ENCODE measurements around the gene TMEM156.
A peak's percentile ranks its signal among the peaks of the same experiment; 100 is the strongest.

Gene TMEM156

GRCh38 chr4:38923746-38924145, 108.5 kb downstream of the TMEM156 start:
- H2BK120ac ChIP-seq (ENCODE audit: low read depth, low read length) = no peak overlapping the region
- peaks cover 39 to 96% of the 10 kb centered on the region in 2 experiments for H3K36me3 ChIP-seq (ENCODE audit: control insufficient read depth in 1 of 2, insufficient read depth in 2 of 2, low read depth in 1 of 2, low read length in 2 of 2)
- no peak overlapping the region for H2BK5ac ChIP-seq (ENCODE audit: low read depth, low read length, poor library complexity, severe bottlenecking)
- no peak overlapping the region for H3K4me3 ChIP-seq (ENCODE audit: insufficient read depth in 1 of 2, low read depth in 1 of 2, low read length in 2 of 2)
- no peak overlapping the region for H4K8ac ChIP-seq (ENCODE audit: low read length)
- H3K23ac ChIP-seq (ENCODE audit: low read length in 2 of 2) = no peak overlapping the region
- H3K79me1 ChIP-seq (replicated peaks; ENCODE audit: low read length, poor library complexity, severe bottlenecking) = peaks cover 30% of the 10 kb centered on the region
- no peak overlapping the region for H2BK12ac ChIP-seq (ENCODE audit: low read length in 2 of 2)
- H3K27me3 ChIP-seq (ENCODE audit: control insufficient read depth in 1 of 2, insufficient read depth in 1 of 2, low read length in 2 of 2) = no peaks in the 10 kb centered on the region
- H2AFZ ChIP-seq (ENCODE audit: low read depth, low read length) = no peak overlapping the region
- no peak overlapping the region for H3K4ac ChIP-seq (ENCODE audit: low read depth in 1 of 2, low read length in 2 of 2)
- peaks cover 13% of the 10 kb centered on the region for H3K4me1 ChIP-seq (ENCODE audit: control insufficient read depth, insufficient read depth, low read depth, low read length)
- no peak overlapping the region for H3K9ac ChIP-seq (ENCODE audit: low read length)
- no peak for DNase-seq
- H3K18ac ChIP-seq (ENCODE audit: low read depth in 1 of 2, low read length in 2 of 2) = no peak overlapping the region
- H2AK5ac ChIP-seq (ENCODE audit: low read length, severe bottlenecking) = no peak overlapping the region
- 85% methylated on average over 1 of the region's 2 CpGs for WGBS
- H2BK15ac ChIP-seq (ENCODE audit: low read depth, poor library complexity, severe bottlenecking) = no peak overlapping the region
- H4K91ac ChIP-seq (ENCODE audit: low read length) = no peak overlapping the region
- no peak overlapping the region for H3K4me2 ChIP-seq (ENCODE audit: low read length, poor library complexity, severe bottlenecking)
- H3K14ac ChIP-seq (ENCODE audit: low read length in 2 of 2) = no peak overlapping the region
- no peaks in the 10 kb centered on the region for H3K9me3 ChIP-seq (ENCODE audit: control insufficient read depth, low read length)
- peak overlapping the region; percentile 78 for H3K27ac ChIP-seq (ENCODE audit: low read length, poor library complexity, severe bottlenecking)

GRCh38 chr4:38921151-38921550, 111.1 kb downstream of the TMEM156 start:
- Histone ChIP-seq H3K14ac (ENCODE audit: low read length in 2 of 2) (no peak overlapping the region), H3K4me3 (ENCODE audit: insufficient read depth in 1 of 2, low read depth in 1 of 2, low read length in 2 of 2) (no peak overlapping the region), H2AFZ (ENCODE audit: low read depth, low read length) (no peak overlapping the region), H3K18ac (ENCODE audit: low read depth in 1 of 2, low read length in 2 of 2) (no peak overlapping the region), H3K4me2 (ENCODE audit: low read length, poor library complexity, severe bottlenecking) (no peak overlapping the region), H2BK5ac (ENCODE audit: low read depth, low read length, poor library complexity, severe bottlenecking) (no peak overlapping the region), H3K27me3 (ENCODE audit: control insufficient read depth in 1 of 2, insufficient read depth in 1 of 2, low read length in 2 of 2) (no peaks in the 10 kb centered on the region), H3K9ac (ENCODE audit: low read length) (no peak overlapping the region), H3K9me3 (ENCODE audit: control insufficient read depth, low read length) (no peaks in the 10 kb centered on the region), H3K4ac (ENCODE audit: low read depth in 1 of 2, low read length in 2 of 2) (no peak overlapping the region), H3K36me3 (ENCODE audit: control insufficient read depth in 1 of 2, insufficient read depth in 2 of 2, low read depth in 1 of 2, low read length in 2 of 2) (peaks cover 34 to 94% of the 10 kb centered on the region in 2 experiments), H2AK5ac (ENCODE audit: low read length, severe bottlenecking) (no peak overlapping the region), H2BK120ac (ENCODE audit: low read depth, low read length) (no peak overlapping the region), H3K27ac (ENCODE audit: low read length, poor library complexity, severe bottlenecking) (peak overlapping the region; percentile 54), H2BK12ac (ENCODE audit: low read length in 2 of 2) (no peak overlapping the region), H3K23ac (ENCODE audit: low read length in 2 of 2) (no peak overlapping the region), H4K91ac (ENCODE audit: low read length) (no peak overlapping the region), H3K4me1 (ENCODE audit: control insufficient read depth, insufficient read depth, low read depth, low read length) (peaks cover 13% of the 10 kb centered on the region), H4K8ac (ENCODE audit: low read length) (no peak overlapping the region), H3K79me1 (replicated peaks; ENCODE audit: low read length, poor library complexity, severe bottlenecking) (peaks cover 17% of the 10 kb centered on the region), H2BK15ac (ENCODE audit: low read depth, poor library complexity, severe bottlenecking) (no peak overlapping the region)
- no peak for DNase-seq
- WGBS = 98% methylated on average over 3 of the region's 3 CpGs

- Histone ChIP-seq H3K18ac (ENCODE audit: low read depth in 1 of 2, low read length in 2 of 2) (no peak overlapping the region), H3K9me3 (ENCODE audit: control insufficient read depth, low read length) (no peaks in the 10 kb centered on the region), H2BK5ac (ENCODE audit: low read depth, low read length, poor library complexity, severe bottlenecking) (peak overlapping the region; percentile 36), H3K14ac (ENCODE audit: low read length in 2 of 2) (peak overlapping the region in 1 of 2 experiments; percentile 59), H3K4ac (ENCODE audit: low read depth in 1 of 2, low read length in 2 of 2) (no peak overlapping the region), H2AFZ (ENCODE audit: low read depth, low read length) (no peak overlapping the region), H3K4me1 (ENCODE audit: control insufficient read depth, insufficient read depth, low read depth, low read length) (peaks cover 13% of the 10 kb centered on the region), H3K27ac (ENCODE audit: low read length, poor library complexity, severe bottlenecking) (peak overlapping the region; percentile 54), H3K27me3 (ENCODE audit: control insufficient read depth in 1 of 2, insufficient read depth in 1 of 2, low read length in 2 of 2) (no peaks in the 10 kb centered on the region), H2BK12ac (ENCODE audit: low read length in 2 of 2) (no peak overlapping the region), H3K23ac (ENCODE audit: low read length in 2 of 2) (no peak overlapping the region), H2BK15ac (ENCODE audit: low read depth, poor library complexity, severe bottlenecking) (no peak overlapping the region), H2AK5ac (ENCODE audit: low read length, severe bottlenecking) (peak overlapping the region; percentile 81), H3K9ac (ENCODE audit: low read length) (no peak overlapping the region), H3K4me2 (ENCODE audit: low read length, poor library complexity, severe bottlenecking) (no peak overlapping the region), H3K36me3 (ENCODE audit: control insufficient read depth in 1 of 2, insufficient read depth in 2 of 2, low read depth in 1 of 2, low read length in 2 of 2) (peaks cover 35 to 94% of the 10 kb centered on the region in 2 experiments), H4K91ac (ENCODE audit: low read length) (no peak overlapping the region), H3K4me3 (ENCODE audit: insufficient read depth in 1 of 2, low read depth in 1 of 2, low read length in 2 of 2) (no peak overlapping the region), H3K79me1 (replicated peaks; ENCODE audit: low read length, poor library complexity, severe bottlenecking) (peaks cover 17% of the 10 kb centered on the region), H4K8ac (ENCODE audit: low read length) (no peak overlapping the region), H2BK120ac (ENCODE audit: low read depth, low read length) (no peak overlapping the region)
- 95% methylated on average over 6 of the region's 6 CpGs for WGBS
- DNase-seq = no peak
Observed at GRCh38 chr4:38920677-38921076, 111.5 kb downstream of the TMEM156 start.

- Histone ChIP-seq H2BK15ac (ENCODE audit: low read depth, poor library complexity, severe bottlenecking) (no peak overlapping the region), H3K36me3 (ENCODE audit: control insufficient read depth in 1 of 2, insufficient read depth in 2 of 2, low read depth in 1 of 2, low read length in 2 of 2) (peaks cover 40 to 94% of the 10 kb centered on the region in 2 experiments), H3K27ac (ENCODE audit: low read length, poor library complexity, severe bottlenecking) (no peak overlapping the region), H3K9me3 (ENCODE audit: control insufficient read depth, low read length) (no peaks in the 10 kb centered on the region), H3K4ac (ENCODE audit: low read depth in 1 of 2, low read length in 2 of 2) (no peak overlapping the region), H4K91ac (ENCODE audit: low read length) (no peak overlapping the region), H2AK5ac (ENCODE audit: low read length, severe bottlenecking) (peak overlapping the region; percentile 49), H3K4me3 (ENCODE audit: insufficient read depth in 1 of 2, low read depth in 1 of 2, low read length in 2 of 2) (no peak overlapping the region), H3K9ac (ENCODE audit: low read length) (no peak overlapping the region), H4K8ac (ENCODE audit: low read length) (no peak overlapping the region), H3K14ac (ENCODE audit: low read length in 2 of 2) (no peak overlapping the region), H2BK120ac (ENCODE audit: low read depth, low read length) (no peak overlapping the region), H3K4me1 (ENCODE audit: control insufficient read depth, insufficient read depth, low read depth, low read length) (peaks cover 13% of the 10 kb centered on the region), H3K18ac (ENCODE audit: low read depth in 1 of 2, low read length in 2 of 2) (no peak overlapping the region), H2BK12ac (ENCODE audit: low read length in 2 of 2) (no peak overlapping the region), H3K4me2 (ENCODE audit: low read length, poor library complexity, severe bottlenecking) (no peak overlapping the region), H2AFZ (ENCODE audit: low read depth, low read length) (no peak overlapping the region), H3K79me1 (replicated peaks; ENCODE audit: low read length, poor library complexity, severe bottlenecking) (peaks cover 17% of the 10 kb centered on the region), H2BK5ac (ENCODE audit: low read depth, low read length, poor library complexity, severe bottlenecking) (no peak overlapping the region), H3K27me3 (ENCODE audit: control insufficient read depth in 1 of 2, insufficient read depth in 1 of 2, low read length in 2 of 2) (no peaks in the 10 kb centered on the region), H3K23ac (ENCODE audit: low read length in 2 of 2) (no peak overlapping the region)
- no peak for DNase-seq
- WGBS = 96% methylated on average over 2 of the region's 2 CpGs
Observed at GRCh38 chr4:38920186-38920585, 112.0 kb downstream of the TMEM156 start.
